Peyer's patch (tissue), 4 donors: ENCODE measurements around the gene PKN2. TPM values are rescaled to one million over a fixed set of nuclear protein-coding genes. Genes with fewer than 3 reads are reported as not detected.
A peak's percentile ranks its signal among the peaks of the same experiment; 100 is the strongest.

ENCODE experiments used
- DNase-seq, 3 donors: peaks; one replicate each; pipeline ENCODE4 v3.0.0-alpha.2; 2017 to 2019
- H3K27ac ChIP-seq, 4 donors: fragments of 200-600 bp; sonication (generic); one replicate each; pipeline ENCODE4 v1.5.1; 2016 to 2019
- H3K27me3 ChIP-seq, 2 donors: fragments of 200-600 bp; sonication (generic); one replicate each; pipeline ENCODE4 v1.5.1; 2019
- H3K36me3 ChIP-seq, 3 donors: fragments of 200-600 bp; sonication (generic); one replicate each; pipeline ENCODE4 v1.5.1; 2016 to 2019
- H3K4me1 ChIP-seq, 4 donors: fragments of 200-600 bp; sonication (generic); one replicate each; pipeline ENCODE4 v1.5.1; 2016 to 2019
- H3K4me3 ChIP-seq, 4 donors: fragments of 200-600 bp; sonication (generic); 1 replicate in 3 of 4; 2 replicates in 1 of 4; pipeline ENCODE4 v1.5.1; 2016 to 2019; ENCODE audit warnings: mild to moderate bottlenecking in 1 of 4
- H3K9me3 ChIP-seq, 4 donors: fragments of 200-600 bp; sonication (generic); one replicate each; pipeline ENCODE4 v1.5.1; 2016 to 2019; ENCODE audit warnings: mild to moderate bottlenecking in 1 of 4
- CTCF ChIP-seq, 6 experiments: fragments of 450-650 bp in 4 of 6; fragments of 200-600 bp in 2 of 6; sonication (generic) in 1 of 6; IDR thresholded peaks; one replicate each; pipeline ENCODE4 v1.5.1; 2017 to 2019; ENCODE audit warnings: antibody characterized with exemption in 6 of 6, mild to moderate bottlenecking in 3 of 6, moderate library complexity in 1 of 6
- POLR2A ChIP-seq, 2 donors: fragments of 450-650 bp; IDR thresholded peaks; one replicate each; pipeline ENCODE4 v1.5.1; 2017; ENCODE audit warnings: antibody characterized with exemption in 2 of 2, mild to moderate bottlenecking in 2 of 2, moderate library complexity in 2 of 2
- total RNA-seq, 4 donors: library from RNA; depleted of rRNA; stranded (reverse); fragments of >200 nt; gene quantifications; one replicate each; pipeline ENCODE4 v1.1.0, GENCODE V29; 2016

The PKN2 gene
- total RNA-seq, 4 donors from 2014 or later = 97.6 to 201 (median 105) TPM

DNA sequence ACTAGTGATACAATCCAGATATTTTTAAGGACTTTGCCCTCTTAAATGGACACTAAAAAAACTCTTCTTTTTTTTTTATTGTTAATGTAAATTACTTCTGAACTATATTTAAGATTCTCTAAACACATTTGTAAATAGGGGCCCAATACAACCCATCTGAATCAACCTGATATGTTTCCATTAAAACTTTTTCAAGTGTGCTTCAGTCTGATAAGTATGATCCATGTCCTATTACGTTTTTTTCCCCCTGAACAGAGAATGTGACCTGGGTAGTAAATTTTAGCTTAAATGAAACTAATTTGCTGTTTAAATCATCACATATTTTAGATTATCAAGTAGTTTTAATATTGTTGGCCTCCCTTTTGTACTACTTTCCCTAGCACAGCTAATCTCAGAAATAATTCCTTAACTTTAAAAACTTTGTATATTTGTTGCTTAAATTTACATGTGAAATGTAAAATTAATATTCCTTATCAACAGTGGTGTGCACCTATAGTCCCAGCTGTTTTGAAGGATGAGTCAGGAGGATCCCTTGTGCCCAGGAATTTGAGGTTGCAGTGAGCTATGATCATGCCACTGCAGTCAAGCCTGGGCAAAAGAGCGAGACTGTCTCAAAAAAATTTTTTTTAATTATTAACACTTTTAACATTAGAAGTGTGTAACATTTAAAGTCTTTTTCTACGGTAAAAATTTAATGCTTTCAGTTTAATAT is 3.0 kb upstream of the PKN2 start:
- Histone ChIP-seq H3K36me3 (no peaks in the 10 kb centered on the region), H3K4me3 (no peak overlapping the region), H3K9me3 (no peaks in the 10 kb centered on the region), H3K27me3 (no peaks in the 10 kb centered on the region), H3K27ac (no peak overlapping the region), H3K4me1 (peaks cover 0 to 10% (median 0%) of the 10 kb centered on the region in 4 donors)
- TF ChIP-seq POLR2A (IDR thresholded peaks at IDR 0.05) (no peak), CTCF (IDR thresholded peaks at IDR 0.05) (no peak)
- DNase-seq = no peak

DNA sequence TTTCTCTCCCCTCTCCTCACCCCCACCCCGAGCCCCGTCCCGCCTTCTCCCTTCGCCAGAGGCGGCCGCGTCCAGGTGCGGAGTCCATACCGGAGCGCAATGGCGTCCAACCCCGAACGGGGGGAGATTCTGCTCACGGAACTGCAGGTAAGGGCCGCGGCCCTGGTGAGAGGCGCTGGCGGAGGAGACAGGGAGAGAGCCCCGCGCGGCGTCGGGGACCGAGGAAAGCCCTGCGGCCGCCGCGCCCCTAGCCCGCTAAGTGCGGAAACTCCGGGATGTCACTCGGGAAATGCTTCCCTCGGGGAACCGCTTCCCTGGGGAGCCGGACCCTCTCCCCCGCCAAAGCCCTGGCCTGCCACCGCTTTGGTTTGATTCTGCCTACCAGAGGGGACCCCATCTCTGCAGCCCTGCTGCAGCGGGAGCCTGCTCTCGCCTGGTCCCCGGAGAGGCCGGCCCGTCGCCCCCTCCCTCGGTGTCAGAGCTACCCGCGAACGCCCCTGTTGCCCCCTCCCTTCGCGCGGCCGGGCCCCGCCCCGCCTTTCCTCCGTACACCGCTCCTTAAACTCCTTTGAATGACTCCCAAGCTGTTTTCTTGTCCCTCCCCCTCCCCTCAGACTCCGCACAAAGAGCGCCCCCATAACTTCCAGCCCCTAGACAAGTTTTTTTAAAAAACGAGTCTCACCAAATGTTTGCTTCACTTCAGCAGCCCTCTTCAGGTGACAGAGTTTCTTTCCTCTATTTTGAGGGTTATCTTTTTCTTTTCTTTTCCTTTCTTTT is 597 bp downstream of the PKN2 start:
- DNase-seq = peak; percentile 56 to 78 (median 74)
- peak overlapping the region; percentile 76 to 86 (median 80) for H3K4me3 ChIP-seq
- H3K9me3 ChIP-seq = no peaks in the 10 kb centered on the region
- peak overlapping the region; percentile 91 to 95 (median 94) for H3K27ac ChIP-seq
- peaks cover 0 to 23% (median 0%) of the 10 kb centered on the region in 4 donors for H3K4me1 ChIP-seq
- TF ChIP-seq POLR2A (IDR thresholded peaks at IDR 0.05) (no peak), CTCF (IDR thresholded peaks at IDR 0.05) (peak in 1 of 6 experiments; percentile 8)
- no peaks in the 10 kb centered on the region for H3K27me3 ChIP-seq
- H3K36me3 ChIP-seq = no peaks in the 10 kb centered on the region

GRCh38 chr1:88685259-88685620 is 1.2 kb downstream of the PKN2 start:
- DNase-seq = no peak
- TF ChIP-seq POLR2A (IDR thresholded peaks at IDR 0.05) (no peak), CTCF (IDR thresholded peaks at IDR 0.05) (no peak)
- H3K27ac ChIP-seq = peak overlapping the region in 3 of 4 donors; percentile 91 to 95 (median 94)

DNA sequence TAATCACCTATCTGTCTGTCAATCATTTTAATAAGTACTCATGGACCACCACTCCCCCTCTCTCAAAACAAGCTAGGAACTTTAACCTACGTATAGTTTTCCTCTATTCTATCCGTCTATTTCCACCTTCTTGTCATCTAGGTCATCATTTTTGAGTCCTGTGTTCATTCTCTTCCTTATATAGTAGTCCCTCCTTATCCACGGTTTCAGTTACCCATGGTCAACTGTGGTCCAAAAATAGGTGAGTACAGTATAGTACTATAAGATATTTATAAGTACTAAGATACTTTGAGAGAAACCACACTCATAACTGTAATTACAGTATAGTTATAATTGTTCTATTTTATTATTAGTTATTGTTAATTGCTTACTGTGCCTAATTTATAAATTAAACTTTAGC is 7.5 kb downstream of the PKN2 start:
- no peak for TF ChIP-seq POLR2A (IDR thresholded peaks at IDR 0.05)
- TF ChIP-seq CTCF (IDR thresholded peaks at IDR 0.05) = no peak
- DNase-seq = no peak
- H3K4me1 ChIP-seq = peaks cover 0 to 9% (median 0%) of the 10 kb centered on the region in 4 donors
- H3K27me3 ChIP-seq = no peaks in the 10 kb centered on the region
- H3K4me3 ChIP-seq = no peak overlapping the region
- H3K9me3 ChIP-seq = no peaks in the 10 kb centered on the region
- no peak overlapping the region for H3K27ac ChIP-seq
- H3K36me3 ChIP-seq = peaks cover 0 to 3% (median 0%) of the 10 kb centered on the region in 3 donors

More at GRCh38 chr1:88685259-88685620, 1.2 kb downstream of the PKN2 start:
- Histone ChIP-seq H3K4me3 (peak overlapping the region; percentile 76 to 86 (median 80)), H3K27me3 (no peaks in the 10 kb centered on the region), H3K9me3 (no peaks in the 10 kb centered on the region), H3K36me3 (no peaks in the 10 kb centered on the region), H3K4me1 (peaks cover 0 to 23% (median 0%) of the 10 kb centered on the region in 4 donors)

- H3K27ac ChIP-seq = no peak overlapping the region
- peaks cover 0 to 3% (median 0%) of the 10 kb centered on the region in 3 donors for H3K36me3 ChIP-seq
- H3K4me3 ChIP-seq = no peak overlapping the region
- H3K9me3 ChIP-seq = no peaks in the 10 kb centered on the region
- H3K27me3 ChIP-seq = no peaks in the 10 kb centered on the region
- H3K4me1 ChIP-seq = no peaks in the 10 kb centered on the region
- no peak for TF ChIP-seq CTCF (IDR thresholded peaks at IDR 0.05)
- TF ChIP-seq POLR2A (IDR thresholded peaks at IDR 0.05) = no peak
- no peak for DNase-seq
These were observed 11.7 kb downstream of the PKN2 start for GRCh38 chr1:88695781-88696180.
